Activated T-cell treated with anti-CD3 and anti-CD28 coated beads for 48 hours (primary cell): ENCODE results near the gene MED31.
"Not testable (repeated sequence)": the region's sequence is repeated elsewhere in the genome, so short reads cannot be mapped to it uniquely, and the experiment has no call there.

Source experiments
- DNase-seq: peaks from one replicate; pipeline ENCODE4 v3.0.0-alpha.2; 2020; ENCODE audit warnings: low read depth

MED31 gene

DNA sequence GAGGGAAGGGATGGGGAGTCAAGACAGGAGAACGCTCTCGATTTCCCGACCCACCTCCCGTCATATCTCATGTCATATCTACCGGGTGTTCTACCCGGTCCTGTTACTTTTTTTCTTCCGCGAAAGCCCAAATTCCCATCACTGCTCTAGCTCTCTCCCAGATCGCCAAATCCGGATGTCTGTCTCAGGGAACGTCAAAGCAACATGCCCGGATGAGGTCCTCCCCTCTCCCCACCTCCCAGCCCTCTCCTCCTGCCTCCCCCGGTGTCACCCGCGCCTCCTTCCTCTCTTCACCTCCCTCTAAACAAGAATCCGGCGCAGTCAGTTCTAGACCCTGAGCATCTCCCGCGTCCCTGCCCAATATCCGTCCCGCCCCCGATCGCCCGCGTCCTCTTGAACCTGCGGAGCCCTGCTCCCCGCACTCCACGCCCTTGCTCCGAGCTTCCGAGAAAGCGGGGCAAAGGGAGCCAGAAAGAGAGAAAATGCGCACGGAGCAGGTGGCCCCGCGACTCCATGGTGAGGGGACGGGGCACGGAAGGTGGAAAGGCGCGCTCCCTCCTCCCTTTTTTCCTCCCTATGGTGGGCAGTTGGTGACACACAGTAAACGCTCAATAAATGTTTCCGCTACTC lies 4.4 kb upstream of the MED31 start:
- DNase-seq, result not testable (repeated sequence)

DNA sequence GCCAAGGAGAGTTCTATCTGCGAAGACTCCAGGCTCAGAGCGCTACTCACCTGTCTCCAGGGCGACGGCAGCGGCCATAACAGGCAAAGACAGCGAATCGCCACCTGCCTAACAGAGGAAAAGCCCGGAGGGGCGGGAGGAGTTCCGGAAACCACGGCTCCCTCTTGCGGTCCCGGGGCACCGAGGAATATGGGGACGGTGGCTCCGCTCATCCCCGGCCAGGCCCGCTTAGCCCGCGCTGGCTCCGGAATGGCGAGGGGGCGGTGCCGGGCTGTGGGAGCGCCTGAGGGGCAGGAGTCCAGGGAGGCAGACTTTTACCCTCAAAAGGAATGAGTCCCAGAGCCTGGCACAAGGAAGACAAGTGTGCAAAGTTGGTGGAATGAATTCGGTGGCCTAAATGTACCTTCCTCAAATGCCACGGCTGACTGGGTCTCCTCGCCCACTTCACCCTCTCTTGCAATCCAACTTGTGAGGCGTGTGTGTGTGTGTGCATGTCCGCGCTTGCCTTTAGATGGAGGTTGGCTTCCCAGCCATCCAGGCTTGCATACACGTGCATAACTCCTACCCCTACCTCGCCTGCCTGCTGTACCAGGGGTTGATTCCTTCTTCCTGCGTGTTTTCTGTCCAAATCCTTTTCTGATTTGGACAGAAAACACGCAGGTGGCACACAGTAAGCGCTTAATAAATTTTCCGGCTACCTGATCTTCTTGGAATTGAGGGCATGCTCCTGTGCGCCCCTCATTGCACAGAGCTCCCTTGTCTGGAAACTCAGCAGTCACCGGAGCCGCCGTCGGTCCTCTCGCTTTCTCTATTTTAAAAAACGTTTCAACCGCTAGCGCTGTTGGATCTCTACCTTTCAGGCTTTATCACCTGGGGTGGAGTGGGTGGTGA lies 3.7 kb upstream of the MED31 start:
- no peak for DNase-seq

DNA sequence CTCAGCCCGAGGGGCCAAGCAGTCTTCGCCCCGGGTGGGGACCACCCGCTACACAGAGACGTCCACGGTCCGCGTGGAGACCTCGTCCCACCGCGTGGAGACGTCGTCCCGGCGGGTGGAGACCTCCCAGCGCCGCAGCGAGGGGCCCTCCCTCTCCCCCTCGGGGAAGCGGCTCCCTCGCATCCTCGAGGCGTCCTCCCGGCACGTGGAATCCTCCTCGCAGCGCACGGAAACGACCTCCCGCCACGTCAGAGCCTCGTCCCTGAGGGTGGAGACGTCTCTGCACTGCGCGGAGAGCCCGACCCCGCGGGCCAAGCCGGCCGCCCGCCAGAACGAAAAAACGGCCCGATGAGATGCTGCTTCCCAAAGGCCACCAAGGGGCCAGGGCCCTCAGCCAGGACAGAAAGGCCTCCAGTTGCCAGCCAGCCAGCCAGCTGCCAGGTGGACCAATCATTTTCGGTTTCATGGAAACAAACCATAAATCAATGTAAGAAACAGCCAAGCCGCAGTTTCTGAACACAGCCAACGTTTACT lies 581 bp upstream of the MED31 start:
- DNase-seq, result peak; percentile 25

DNA sequence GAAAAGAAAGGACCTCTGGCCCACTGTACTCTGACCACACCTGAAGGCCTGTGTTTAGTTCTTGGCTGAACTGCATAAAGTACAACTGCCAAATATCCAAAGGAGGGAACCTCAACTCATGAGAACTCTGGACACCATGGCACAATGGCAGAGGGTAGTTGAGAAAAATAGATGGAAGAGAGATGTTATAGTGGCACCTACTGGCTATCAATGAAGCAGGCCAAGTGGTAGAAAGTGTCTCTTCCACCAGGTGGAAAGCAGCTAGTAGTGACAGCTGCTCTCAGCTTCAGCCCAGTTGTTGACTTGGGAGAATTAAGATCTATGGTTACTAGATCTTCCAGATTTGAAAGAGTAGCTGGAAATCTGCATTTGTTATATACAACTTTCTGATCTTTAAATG lies 3.2 kb downstream of the MED31 start:
- no peak for DNase-seq

DNA sequence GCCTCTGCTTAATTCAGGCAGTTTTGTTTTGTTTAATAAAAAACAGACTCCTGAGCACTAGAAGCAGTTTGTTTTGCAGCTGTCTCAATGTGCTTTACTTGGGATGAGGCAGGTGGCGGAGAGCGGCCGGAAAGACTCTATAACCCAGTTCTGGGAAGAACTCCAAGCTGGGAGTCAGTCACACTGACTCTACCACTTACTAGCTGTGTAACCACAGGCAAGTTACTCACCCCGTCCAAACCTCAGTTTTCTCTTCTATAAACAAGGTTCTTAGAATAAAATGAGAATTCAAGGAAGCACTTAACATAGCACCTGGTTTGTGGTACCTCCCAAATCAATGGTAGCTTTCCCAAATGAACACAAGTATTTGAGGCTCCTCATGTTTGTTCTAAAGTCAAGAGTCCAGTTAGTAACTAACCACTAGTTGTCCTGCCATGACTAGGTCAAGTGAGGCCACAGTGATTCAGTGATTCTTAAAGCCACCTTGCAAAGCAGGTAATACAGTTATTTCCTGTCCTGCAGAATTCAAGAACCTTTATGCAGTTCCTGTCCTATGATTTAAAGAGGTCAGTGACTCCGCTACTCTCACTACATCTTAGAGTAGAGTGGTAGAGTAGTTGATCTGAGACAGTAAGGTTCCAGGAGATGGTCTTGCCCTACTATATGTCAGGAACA lies 7.8 kb downstream of the MED31 start:
- DNase-seq, result no peak

DNA sequence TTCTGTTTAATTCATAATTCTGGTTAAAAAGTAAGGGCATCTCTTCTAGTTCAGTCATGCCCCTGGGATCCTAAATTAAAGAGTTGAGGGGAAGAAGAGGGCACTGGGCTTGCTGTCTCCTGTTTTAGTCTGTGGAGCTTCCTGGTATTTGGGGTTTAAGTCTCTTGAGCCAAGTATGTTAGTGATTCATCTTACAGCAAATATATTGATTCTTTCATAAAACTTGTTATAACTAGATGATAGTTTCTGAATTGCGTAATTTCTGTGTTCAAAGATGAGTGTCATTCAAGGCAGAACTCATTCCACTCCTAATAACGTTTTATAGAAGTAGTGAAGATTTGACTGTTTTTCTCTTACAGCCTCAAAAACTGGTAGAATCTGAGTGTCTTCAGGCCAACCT lies 8.8 kb downstream of the MED31 start:
- no peak for DNase-seq

DNA sequence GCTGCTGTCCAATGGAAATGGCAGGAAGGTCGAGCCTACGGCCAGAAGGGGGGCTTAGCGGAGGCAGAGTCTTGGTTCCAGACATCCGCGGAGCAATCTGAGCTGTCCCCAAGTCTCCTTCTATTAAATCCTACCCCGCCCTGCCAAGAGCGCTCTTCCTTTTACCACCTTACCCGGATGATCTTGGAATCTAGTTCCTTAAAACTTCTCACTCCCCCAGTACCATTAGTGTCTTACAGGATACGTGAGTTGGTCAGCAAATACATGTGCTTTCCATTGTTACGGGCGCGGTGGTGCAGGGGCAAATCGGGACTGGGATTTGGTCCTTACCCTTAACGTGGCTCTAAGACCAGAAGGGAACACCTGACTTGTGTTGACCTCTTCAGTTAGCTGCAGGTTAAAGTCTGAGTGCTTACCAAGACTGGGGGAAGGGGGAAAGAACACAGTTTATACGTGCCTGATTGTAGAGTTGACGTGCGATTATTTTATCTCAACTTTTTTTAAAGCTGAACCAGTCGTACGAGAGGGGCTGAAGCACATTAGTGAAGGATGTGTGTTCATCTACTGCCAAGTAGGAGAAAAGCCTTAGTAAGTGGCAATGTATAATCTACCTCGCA lies 10.1 kb downstream of the MED31 start:
- no peak for DNase-seq

DNA sequence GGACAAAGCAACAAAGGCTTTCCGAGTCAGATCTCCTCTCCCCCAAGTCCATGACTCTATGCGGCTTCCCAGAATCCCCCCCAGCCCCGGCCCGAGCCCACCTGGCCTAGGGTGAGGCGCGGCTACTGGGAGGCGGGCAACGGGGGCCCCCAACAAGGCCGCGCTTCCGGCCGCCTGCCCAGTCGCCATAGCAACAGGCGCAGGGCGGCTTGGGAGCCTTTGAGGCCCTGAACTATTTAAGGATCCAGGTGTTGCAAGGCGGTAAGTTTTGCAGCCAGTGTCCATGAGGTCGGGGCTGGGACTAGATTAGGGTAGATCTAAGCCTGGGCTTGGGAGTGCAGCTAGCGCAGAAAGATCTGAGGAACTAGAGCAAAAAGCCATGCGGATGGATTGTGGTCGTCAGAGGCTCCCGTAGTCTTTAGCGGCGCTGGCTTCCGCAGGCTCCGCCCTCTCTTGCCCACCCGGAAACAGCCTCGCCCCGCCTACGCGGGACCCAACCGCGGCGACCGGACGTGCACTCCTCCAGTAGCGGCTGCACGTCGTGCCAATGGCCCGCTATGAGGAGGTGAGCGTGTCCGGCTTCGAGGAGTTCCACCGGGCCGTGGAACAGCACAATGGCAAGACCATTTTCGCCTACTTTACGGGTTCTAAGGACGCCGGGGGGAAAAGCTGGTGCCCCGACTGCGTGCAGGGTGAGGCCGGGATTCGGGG lies 10.7 kb downstream of the MED31 start, which contains the start of the genes KIAA0753 and TXNDC17:
Gene KIAA0753, minus strand, starts transcription at position 176 of the 711 bp plus-strand sequence. CDS start 5,608 bp downstream, outside the sequence.
Gene TXNDC17, plus strand, starts transcription at position 525 of the 711 bp plus-strand sequence. Its CDS starts 23 bp downstream, at position 548.
- peak; percentile 94 for DNase-seq

DNA sequence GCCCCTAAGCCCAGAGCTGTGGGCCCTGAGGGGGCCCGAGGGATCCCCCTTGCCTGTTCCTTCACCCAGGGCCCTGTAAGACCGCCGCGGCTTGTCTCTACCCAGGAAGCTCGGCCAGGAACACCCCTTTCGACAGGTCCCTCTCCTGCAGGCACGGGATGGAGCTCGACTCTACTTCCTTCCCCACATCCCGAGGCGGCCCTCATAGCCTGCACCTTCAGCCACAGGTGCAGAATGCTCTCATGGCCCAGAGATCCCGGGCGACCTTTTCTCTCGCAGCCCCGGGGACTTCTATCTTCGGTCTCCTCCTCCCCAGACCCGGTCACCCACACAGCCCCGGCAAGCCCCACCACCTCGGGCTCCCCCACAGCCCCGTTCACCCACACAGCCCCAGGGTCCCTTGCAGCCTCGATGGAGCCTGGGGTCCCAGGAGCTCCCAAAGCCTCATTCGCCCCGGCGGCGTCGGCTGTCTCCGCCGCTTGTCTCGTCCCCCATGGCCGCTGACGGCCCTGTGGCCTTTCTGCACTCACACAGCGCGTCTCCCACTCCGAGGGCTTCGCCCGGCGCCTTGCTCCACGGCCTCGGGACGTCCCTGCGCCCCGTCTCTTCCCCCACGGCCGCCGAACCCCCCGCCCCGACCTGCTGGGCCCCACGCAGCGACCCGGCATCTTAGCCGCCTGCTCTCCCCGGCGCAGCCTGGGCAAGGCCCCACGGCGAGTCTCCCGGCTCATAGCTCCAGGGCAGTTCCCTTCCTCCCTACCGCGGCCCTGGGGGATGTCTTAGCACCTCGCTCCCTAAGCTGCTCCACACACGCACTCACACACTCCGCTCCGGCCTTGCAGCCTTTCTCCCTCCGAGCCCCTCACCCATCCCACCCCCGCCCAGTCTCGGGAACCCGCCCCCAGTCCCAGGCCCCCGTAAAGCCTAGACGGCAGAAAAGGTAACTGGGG lies 11.5 kb downstream of the MED31 start:
- peak; percentile 36 for DNase-seq

DNA sequence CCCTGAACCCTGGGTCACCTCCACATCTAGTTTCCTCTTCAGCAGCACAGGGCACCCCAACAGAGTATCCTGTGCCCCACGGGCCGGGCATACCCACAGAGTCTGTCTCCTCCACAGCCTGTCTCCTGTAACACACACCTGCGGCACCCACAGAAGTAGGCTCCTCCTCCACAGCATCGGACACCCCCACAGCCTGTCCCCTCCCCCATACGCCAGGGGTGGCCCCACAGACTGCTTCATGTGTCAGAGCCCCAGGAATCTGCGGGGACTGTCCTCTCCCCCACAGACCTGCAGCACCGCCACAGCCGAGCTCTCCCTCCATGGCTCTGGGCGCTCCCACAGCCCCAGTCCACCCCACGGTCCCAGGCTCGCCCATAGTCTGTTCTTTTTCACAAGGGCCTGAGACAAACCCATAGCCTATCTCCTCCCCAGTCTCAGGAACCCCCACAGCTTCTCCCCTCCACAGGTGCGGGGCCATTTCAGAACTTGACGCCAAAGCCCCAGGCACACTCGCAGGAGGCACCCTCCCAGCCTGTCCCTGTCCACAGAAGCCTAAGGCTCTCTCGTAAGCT lies 12.3 kb downstream of the MED31 start:
- no peak for DNase-seq

DNA sequence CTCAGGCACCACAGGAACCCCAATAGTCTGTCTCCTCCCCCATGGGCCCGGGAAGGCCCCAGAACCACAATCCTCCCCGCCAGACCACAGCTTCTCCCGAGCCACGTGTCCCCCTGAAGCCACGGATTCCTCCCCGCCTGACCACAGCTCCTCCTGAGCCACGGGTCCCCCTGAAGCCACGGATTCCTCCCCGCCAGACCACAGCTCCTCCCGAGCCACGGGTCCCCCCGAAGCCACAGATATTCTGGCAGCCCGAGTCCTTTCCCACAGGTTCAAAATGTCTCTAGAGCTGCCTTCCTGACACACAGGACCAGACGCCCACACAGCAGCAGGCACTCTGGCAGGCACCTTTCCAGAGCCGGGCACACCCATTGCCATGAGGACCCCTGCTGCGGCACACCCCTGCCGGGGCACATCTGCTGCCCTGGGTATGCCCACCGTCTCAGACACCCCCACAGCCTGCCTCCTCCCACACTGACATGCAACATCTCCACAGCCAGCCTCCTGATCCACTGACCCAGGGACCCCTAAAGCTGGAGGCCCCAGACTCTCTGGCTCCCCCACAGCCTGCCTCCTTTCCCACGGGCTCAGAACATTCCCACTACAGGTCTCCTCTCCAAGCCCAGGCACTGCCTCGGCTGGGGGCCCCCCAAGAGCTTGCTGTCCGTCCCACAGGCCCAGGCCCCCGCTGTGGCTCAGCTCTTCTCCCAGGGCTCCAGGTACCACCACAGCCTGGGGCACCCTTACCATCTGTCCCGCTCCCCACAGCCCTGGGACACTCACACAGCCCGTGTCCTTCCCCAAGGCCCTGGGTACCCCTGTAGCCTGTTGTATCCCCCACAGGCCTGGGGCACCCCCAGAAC lies 13.1 kb downstream of the MED31 start:
- DNase-seq, result no peak

DNA sequence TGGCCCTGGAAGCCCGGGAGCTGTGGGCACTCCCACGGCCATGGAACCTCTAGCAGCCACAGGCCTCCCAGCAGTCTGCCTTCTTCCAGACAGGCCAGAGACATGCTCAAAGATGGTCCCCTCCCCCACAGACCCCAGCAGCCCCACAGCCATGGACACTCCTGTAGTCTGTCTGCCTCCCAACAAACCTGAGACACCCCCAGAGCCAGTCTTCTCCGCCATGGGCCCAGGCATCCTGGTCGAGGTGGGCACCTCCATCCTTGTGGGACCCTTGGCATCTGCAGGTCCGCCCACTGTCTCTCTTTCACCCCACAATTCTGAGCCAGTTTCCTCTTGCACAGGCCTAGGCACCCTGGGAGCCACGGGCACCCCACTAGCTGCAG lies 14.0 kb downstream of the MED31 start:
- no peak for DNase-seq

DNA sequence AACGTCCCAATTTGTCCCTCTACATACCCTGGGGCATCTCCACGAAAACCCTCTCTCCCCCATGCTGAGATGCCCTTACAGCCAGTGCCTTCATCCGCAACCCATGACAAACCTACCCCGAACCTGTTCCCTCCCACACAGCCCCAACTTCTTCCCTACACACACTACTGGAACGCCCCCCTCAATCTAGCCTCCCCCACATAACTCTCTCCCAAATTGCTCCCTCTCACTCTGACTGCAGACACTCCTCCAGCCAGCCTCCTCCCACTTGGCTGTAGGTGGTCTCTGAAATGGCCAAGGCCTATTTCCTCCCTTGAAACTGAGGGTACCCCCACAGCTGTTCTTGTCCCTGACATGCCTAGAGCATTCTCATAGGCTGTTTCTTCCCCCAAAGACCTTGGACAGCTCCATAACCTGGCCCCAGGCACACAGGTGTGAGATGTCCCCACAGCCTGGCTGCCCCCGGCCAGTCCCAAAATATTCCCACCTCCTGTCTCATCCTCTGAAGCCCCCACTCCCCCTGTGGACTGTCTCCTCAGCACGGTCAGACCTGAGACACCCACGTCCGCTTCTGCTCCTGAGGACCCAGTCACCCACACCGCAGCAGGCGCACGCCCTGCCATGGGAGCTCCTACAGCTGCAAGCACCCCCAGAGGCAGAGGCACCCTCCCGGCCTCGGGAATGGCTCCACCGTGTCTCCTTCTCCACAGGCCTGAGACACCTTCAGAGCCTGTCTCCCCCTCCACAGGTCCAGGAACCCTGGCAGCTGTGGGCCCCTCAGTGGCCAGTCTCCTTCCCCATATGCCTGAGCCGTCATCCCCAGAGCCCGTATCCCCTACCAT lies 14.6 kb downstream of the MED31 start:
- DNase-seq, result no peak

DNA sequence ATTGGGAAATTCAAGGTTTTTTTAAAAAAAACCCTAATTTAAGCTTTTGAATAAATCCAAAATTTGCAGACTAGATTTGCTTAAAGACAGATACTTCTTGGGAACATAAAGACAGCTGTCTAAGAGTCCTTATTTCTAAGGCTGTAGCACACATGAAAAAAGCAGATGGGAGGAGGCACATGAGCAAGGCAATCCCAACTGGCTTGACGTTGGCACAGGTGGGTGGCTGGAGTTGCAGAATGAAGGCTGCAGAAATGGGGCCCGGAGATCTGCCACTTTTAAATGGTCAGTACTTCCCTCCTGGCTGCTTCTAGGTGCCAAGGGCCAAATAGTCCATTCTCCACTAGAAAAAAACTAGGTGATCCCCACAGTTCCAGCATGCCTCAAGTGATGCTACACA lies 15.3 kb downstream of the MED31 start:
- DNase-seq, result no peak

DNA sequence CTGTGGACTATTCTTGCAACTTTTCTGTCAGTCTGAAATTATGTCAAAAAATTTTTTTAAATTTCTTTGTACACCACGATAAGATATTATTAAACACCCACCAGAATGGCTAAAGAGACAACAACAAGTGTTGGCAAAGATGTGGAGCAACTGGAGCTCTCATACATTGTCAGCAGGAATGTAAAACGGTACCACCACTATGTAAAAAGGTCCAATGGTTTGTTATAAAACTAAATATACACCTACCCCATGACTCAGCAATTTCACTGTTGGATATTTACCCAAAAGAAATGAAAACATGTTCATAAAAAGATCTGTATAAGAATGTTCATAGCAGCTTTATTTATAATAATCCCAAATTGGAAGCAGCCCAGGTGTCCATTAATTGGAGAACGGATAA lies 18.1 kb downstream of the MED31 start:
- no peak for DNase-seq

DNA sequence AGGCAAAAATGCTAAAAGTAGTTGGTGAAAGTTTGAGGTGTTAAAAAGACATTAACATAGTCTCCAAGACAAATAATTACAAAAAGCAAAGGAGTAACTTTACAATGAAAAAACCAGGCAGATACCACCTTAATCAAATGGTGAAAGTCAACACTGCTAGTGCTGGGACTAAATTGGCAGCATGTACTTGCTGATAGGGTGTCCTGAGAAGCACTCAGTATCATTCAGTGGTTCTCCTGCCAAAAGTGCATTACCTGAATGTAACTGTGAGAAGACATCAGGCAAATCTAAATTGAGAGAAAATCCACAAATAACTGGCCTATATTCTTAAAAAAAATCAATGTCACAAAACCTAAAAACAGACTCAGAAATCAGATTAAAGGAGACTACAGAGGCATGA lies 18.9 kb downstream of the MED31 start:
- DNase-seq, result no peak

DNA sequence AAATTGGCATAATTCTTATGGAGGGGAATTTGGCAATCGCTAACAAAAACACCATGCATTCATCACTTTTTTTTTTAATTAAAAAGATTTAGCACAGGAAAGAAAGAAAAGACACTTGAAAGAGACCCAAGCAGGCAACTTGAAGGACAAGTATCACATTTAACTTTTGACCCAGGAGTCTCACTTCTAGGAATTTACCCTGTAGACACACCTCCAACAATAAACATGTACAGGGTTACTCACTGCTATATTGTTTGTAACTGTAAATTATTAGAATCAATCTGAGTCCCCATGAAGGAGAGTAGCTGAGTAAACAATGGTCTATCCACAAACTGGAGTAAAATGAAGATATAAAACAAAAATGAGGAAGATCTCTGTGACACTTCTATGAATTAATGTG lies 21.0 kb downstream of the MED31 start:
- no peak for DNase-seq

DNA sequence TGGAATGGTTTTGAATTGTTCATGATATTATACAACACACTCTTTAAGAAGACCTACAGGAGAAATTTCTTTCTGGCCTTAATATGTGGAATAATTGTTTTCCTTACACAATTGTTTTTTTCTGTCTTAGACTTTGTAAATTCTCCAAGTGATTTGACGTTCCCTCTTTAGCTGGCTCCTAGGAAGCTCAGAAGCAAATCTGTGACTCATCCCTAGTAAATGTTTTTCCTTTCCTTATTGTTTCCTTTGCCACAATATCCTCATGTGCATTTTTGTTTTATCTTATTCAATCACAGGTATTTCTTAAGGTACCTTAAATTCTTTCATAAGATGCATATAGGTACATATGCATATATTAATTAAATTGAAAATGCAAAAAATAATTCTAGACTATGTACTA lies 24.4 kb downstream of the MED31 start:
- no peak for DNase-seq
